Psoas muscle (tissue), 8 donors: ENCODE results near the gene KDM4D. TPM values are rescaled to one million over a fixed set of nuclear protein-coding genes. Genes with fewer than 3 reads are reported as not detected.

Experiments used
- ATAC-seq, 4 donors: fragments of 200-7000 bp; cut with Tn5 transposase; one replicate each; pipeline ENCODE4 v1.9.1; 2020; ENCODE audit warnings: moderate library complexity in 3 of 4, mild to moderate bottlenecking in 2 of 4
- DNase-seq, 2 donors: peaks; one replicate each; pipeline ENCODE4 v3.0.0-alpha.2; 2020
- H3K27ac ChIP-seq: fragments of 200-600 bp; one replicate; pipeline ENCODE4 v1.8.0; 2022
- H3K27me3 ChIP-seq, 3 donors: fragments of 200-600 bp in 1 of 3; one replicate each; pipeline versions ENCODE4 v1.6.1 to v1.8.0; 2013 to 2022; ENCODE audit warnings: low read length in 2 of 3, mild to moderate bottlenecking in 2 of 3, moderate library complexity in 1 of 3; ENCODE audit not compliant: insufficient read depth in 3 of 3
- H3K36me3 ChIP-seq, 2 donors: fragments of 200-600 bp in 1 of 2; one replicate each; pipeline versions ENCODE4 v1.6.1 to v1.8.0; 2013 to 2022; ENCODE audit warnings: low read depth in 1 of 2, mild to moderate bottlenecking in 1 of 2, moderate library complexity in 1 of 2; ENCODE audit not compliant: insufficient read depth in 1 of 2
- H3K4me1 ChIP-seq: fragments of 200-600 bp; one replicate; pipeline ENCODE4 v1.8.0; 2022
- H3K4me3 ChIP-seq: fragments of 200-600 bp; one replicate; pipeline ENCODE4 v1.8.0; 2022; ENCODE audit warnings: mild to moderate bottlenecking
- H3K9me3 ChIP-seq: fragments of 200-600 bp; one replicate; pipeline ENCODE4 v1.8.0; 2022
- CTCF ChIP-seq: fragments of 200-600 bp; IDR thresholded peaks from one replicate; pipeline ENCODE4 v1.8.0; 2022; ENCODE audit warnings: antibody characterized with exemption
- intact Hi-C, 2 donors: fragments of 100-400 bp; cut with DNase I; formaldehyde crosslinking; loops; one replicate each; pipeline versions ENCODE4 v1.11.0 to v1.14.2; 2022
- polyA plus RNA-seq, 3 donors: library from polyadenylated mRNA; stranded (reverse); fragments of 200-250 nt; gene quantifications; one replicate each; pipeline ENCODE4 v1.2.3, GENCODE V29; 2013
- total RNA-seq, 4 donors: library from RNA; stranded (reverse); fragmentation: NEBNext Ultra II Directional in 2 of 4; extraction: Animal tissue kit (Norgen Biotek cat#: 25700) in 2 of 4; gene quantifications; one replicate each; pipeline versions ENCODE4 v1.2.1 to v1.2.4, GENCODE V29; 2021 to 2023
- donor health status: healthy with polysubstance abuse.
- donor health status: DM: no; HTN: no; CAD: no; lungs with moderate emphysema.
- donor health status: Bipolar disorder and iron deficiency.
- donor health status: healthy.
- donor health status: DM: yes; HTN: yes; CAD: no.
- donor health status: DM: no; HTN: no; CAD: no.
- donor health status: DM: no; HTN: no; CAD: no.
- donor health status: DM: yes; HTN: yes; CAD: no.

Gene KDM4D
- total and polyA plus RNA-seq, 7 donors, result 0.15 to 0.91 (median 0.60) TPM

GRCh38 chr11:95045812-95046211 lies 72.3 kb downstream of the KDM4D start:
- DNase-seq, result no peak
- no peaks in the 10 kb centered on the region for H3K36me3 ChIP-seq

More at GRCh38 chr11:95045812-95046211, 72.3 kb downstream of the KDM4D start:
- intact Hi-C loops, result no loop called here
- Histone ChIP-seq H3K4me1 (no peaks in the 10 kb centered on the region), H3K27me3 (peaks cover 0 to 4% (median 0%) of the 10 kb centered on the region in 3 donors), H3K27ac (no peak overlapping the region), H3K4me3 (no peak overlapping the region), H3K9me3 (no peaks in the 10 kb centered on the region)
- TF ChIP-seq CTCF, result no peak
- ATAC-seq, result no peak

Other genes with a start within 250 kb of the KDM4D start
- 100 to 1,000 TPM; 225 to 355 (median 292) TPM for gene AMOTL1, start 205.4 kb upstream of the KDM4D start, total RNA-seq
- gene AMOTL1, start 205.4 kb upstream of the KDM4D start, polyA plus RNA-seq, result 100 to 1,000 TPM in 1 of 3 donors, 10 to 100 TPM in 2; 46.5 to 162 (median 91.8) TPM
- 10 to 100 TPM; 81.4 to 91.6 (median 83.3) TPM for gene CWC15, start 153 bp upstream of the KDM4D start, total RNA-seq
- 10 to 100 TPM; 71.4 to 89.7 (median 72.4) TPM for gene CWC15, start 153 bp upstream of the KDM4D start, polyA plus RNA-seq
- gene KDM4E, start 51.5 kb downstream of the KDM4D start, total RNA-seq, result not detected
- gene KDM4E, start 51.5 kb downstream of the KDM4D start, polyA plus RNA-seq, result not detected
- not detected for gene KDM4F, start 75.7 kb downstream of the KDM4D start, total RNA-seq
- gene KDM4F, start 75.7 kb downstream of the KDM4D start, polyA plus RNA-seq, result not detected
- gene SRSF8, start 93.2 kb downstream of the KDM4D start, total RNA-seq, result 10 to 100 TPM; 26.6 to 35.3 (median 29.7) TPM
- gene SRSF8, start 93.2 kb downstream of the KDM4D start, polyA plus RNA-seq, result 10 to 100 TPM; 17.7 to 24.8 (median 21.7) TPM
- gene ENDOD1, start 116.1 kb downstream of the KDM4D start, total RNA-seq, result 10 to 100 TPM; 29.0 to 55.3 (median 41.3) TPM
- 10 to 100 TPM in 2 of 3 donors, 1 to 10 TPM in 1; 9.8 to 22.5 (median 20.1) TPM for gene ENDOD1, start 116.1 kb downstream of the KDM4D start, polyA plus RNA-seq